K562 (cell line): ENCODE measurements around the gene C1orf105. TPM values are rescaled to one million over a fixed set of nuclear protein-coding genes. Genes with fewer than 3 reads are reported as not detected.

Source experiments
- C11orf30 ChIP-seq: fragments of 450-650 bp; IDR thresholded peaks from 2 replicates; pipeline ENCODE4 v1.6.1; 2016; ENCODE audit warnings: low read depth, mild to moderate bottlenecking
- CBFA2T2 ChIP-seq: fragments of 450-650 bp; conservative IDR thresholded peaks from 2 replicates; pipeline ENCODE4 v1.6.1; 2017; ENCODE audit warnings: mild to moderate bottlenecking
- ELF2 ChIP-seq: fragments of 250-450 bp; sonication (Bioruptor Pico); IDR thresholded peaks from 2 replicates; pipeline ENCODE4 v1.5.0; 2021; ENCODE audit warnings: mild to moderate bottlenecking
- GABPB1 ChIP-seq: sonication (generic); formaldehyde crosslinking; IDR thresholded peaks from 2 replicates; pipeline ENCODE4 v1.8.0; 2022; ENCODE audit warnings: mild to moderate bottlenecking, missing genetic modification reagents
- HMGXB4 ChIP-seq: sonication (generic); formaldehyde crosslinking; IDR thresholded peaks from 2 replicates; pipeline ENCODE4 v1.8.1; 2023; ENCODE audit warnings: mild to moderate bottlenecking, missing genetic modification reagents
- MEF2D ChIP-seq: conservative IDR thresholded peaks from 2 replicates; pipeline ENCODE4 v1.6.1; 2016; ENCODE audit warnings: low read depth, missing genetic modification characterization, missing compliant biosample characterization
- MYNN ChIP-seq, 2 experiments: sonication (generic); formaldehyde crosslinking in 1 of 2; IDR thresholded peaks; 2 replicates each; pipeline versions ENCODE4 v1.5.0 to v1.6.1; 2016 to 2020; ENCODE audit warnings: antibody characterized with exemption in 1 of 2, missing genetic modification reagents in 1 of 2
- NFRKB ChIP-seq: fragments of 450-650 bp; IDR thresholded peaks from 2 replicates; pipeline ENCODE4 v1.6.1; 2016; ENCODE audit warnings: low read depth
- RAD21 ChIP-seq, 2 experiments: fragments of 250-450 bp in 1 of 2; fragments of 450-650 bp in 1 of 2; sonication (Bioruptor Pico) in 1 of 2; formaldehyde crosslinking in 1 of 2; IDR thresholded peaks in 1 of 2; conservative IDR thresholded peaks in 1 of 2; 2 replicates each; pipeline versions ENCODE4 v1.4.0 to v1.8.0; 2020 to 2022; ENCODE audit warnings: mild to moderate bottlenecking in 2 of 2, moderate library complexity in 1 of 2
- RBM17 ChIP-seq: fragments of 200-400 bp; formaldehyde crosslinking; IDR thresholded peaks from 2 replicates; pipeline ENCODE4 v1.6.1; 2017; ENCODE audit warnings: low read depth, mild to moderate bottlenecking, low read length, borderline replicate concordance
- RBM22 ChIP-seq: fragments of 200-400 bp; formaldehyde crosslinking; IDR thresholded peaks from 2 replicates; pipeline ENCODE4 v1.6.1; 2018; ENCODE audit warnings: low read length, low read depth; ENCODE audit not compliant: poor library complexity, severe bottlenecking
- TAF1 ChIP-seq: IDR thresholded peaks from 2 replicates; pipeline ENCODE4 v1.6.1; 2011; ENCODE audit warnings: mild to moderate bottlenecking, low read length, moderate library complexity; ENCODE audit not compliant: insufficient read depth, control insufficient read depth, severe bottlenecking; ENCODE audit errors: extremely low read depth
- ZNF124 ChIP-seq: sonication (generic); formaldehyde crosslinking; IDR thresholded peaks from 2 replicates; pipeline ENCODE4 v1.8.1; 2022; ENCODE audit warnings: missing genetic modification reagents
- ZNF175 ChIP-seq: fragments of 200-800 bp; sonication (Bioruptor generic); IDR thresholded peaks from 2 replicates; pipeline ENCODE4 v1.6.1; 2016; ENCODE audit warnings: low read depth, mild to moderate bottlenecking, missing genetic modification characterization, missing compliant biosample characterization
- ZNF212 ChIP-seq: fragments of 450-650 bp; formaldehyde crosslinking; IDR thresholded peaks from 2 replicates; pipeline ENCODE4 v1.4.0; 2020; ENCODE audit warnings: mild to moderate bottlenecking
- ZNF431 ChIP-seq: sonication (generic); formaldehyde crosslinking; IDR thresholded peaks from 2 replicates; pipeline ENCODE4 v1.8.0; 2022; ENCODE audit warnings: mild to moderate bottlenecking, missing genetic modification reagents
- ZNF592 ChIP-seq: fragments of 450-650 bp; IDR thresholded peaks from 2 replicates; pipeline ENCODE4 v1.6.1; 2017; ENCODE audit warnings: antibody characterized with exemption, mild to moderate bottlenecking
- polyA plus RNA-seq, 8 experiments: library from polyadenylated mRNA; depleted of rRNA in 4 of 8; stranded (reverse) in 5 of 8; unstranded in 3 of 8; fragments of >200 nt; fragmentation: Nextera tagmentation in 2 of 8; fragmentation: Illumina TruSeq in 1 of 8; extraction: Ambion mirVana in 2 of 8; extraction: Trizol in 1 of 8; gene quantifications; 2 replicates each; pipeline versions ENCODE4 v1.2.1 to v1.2.3, GENCODE V29; 2011 to 2014; ENCODE audit warnings: inconsistent platforms in 1 of 8, missing spikeins in 1 of 8
- total RNA-seq, 7 experiments: library from RNA; depleted of rRNA in 6 of 7; stranded (reverse); fragments of >200 nt in 6 of 7; fragmentation: Illumina TruSeq in 2 of 7; extraction: Trizol in 2 of 7; gene quantifications; 2 replicates each; pipeline versions ENCODE4 v1.2.1 to v1.2.3, GENCODE V29; 2011 to 2021; ENCODE audit warnings: low replicate concordance in 1 of 7
- TF ChIP-seq, protein P1 (sequence below): fragments of 200-800 bp; sonication (Bioruptor generic); IDR thresholded peaks from 2 replicates; pipeline ENCODE4 v1.6.1; 2017; ENCODE audit warnings: missing genetic modification characterization, missing compliant biosample characterization

Gene C1orf105
- total and polyA plus RNA-seq, 9 of the 15 experiments (the other 6 are each of a cell fraction or from before 2014, with no cell fraction given): 0.08 TPM; not detected in 8

DNA sequence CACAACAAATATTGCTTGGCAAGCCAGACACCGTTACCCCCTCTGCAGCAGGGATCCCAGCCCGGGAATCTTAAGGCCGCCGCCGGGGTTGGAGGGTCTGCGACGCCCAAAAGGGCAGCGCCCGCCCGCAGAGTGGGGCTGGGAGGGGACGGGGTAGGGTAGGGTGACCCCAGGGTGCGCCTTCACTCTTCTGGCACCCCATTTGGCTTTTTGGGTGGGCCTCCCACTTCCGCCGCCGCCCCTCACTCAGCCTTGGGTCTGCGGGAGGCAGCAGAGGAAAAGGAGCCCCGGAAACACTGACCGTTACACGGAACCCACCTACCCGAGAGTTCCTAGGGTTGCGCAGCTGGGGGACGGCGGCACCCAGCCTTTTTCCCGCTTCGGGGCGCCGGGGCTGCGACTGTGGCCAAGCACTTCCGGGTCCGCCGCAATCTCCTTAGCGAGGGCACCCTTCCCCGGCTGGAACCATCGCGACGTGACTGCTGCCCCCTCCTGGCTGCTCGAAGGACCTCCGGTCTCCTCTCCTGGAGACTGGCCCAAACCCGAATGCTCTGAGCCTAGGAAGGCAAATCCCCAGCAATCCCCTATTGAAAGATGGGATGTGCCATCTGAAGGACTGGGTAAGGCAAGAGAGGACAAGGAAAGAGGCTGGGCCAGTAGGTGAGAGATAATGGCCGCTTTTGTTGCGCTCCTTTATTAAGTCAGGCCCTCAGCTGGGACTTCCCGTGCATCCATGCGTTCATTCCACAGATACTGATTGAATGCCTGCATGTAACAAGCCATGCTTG, 23.4 kb downstream of the C1orf105 start, which contains the start of gene PIGC (continued):
- TF ChIP-seq ZNF431 (peak; percentile 69), C11orf30 (peak; percentile 76), GABPB1 (CRISPR knock-in tag) (peak; percentile 95), TAF1 (peak; percentile 89), ZNF212 (CRISPR knock-in tag) (no peak), NFRKB (peak; percentile 82), CBFA2T2 (peak; percentile 27; the same call in 1 of the 2 replicates), MEF2D (0 out of 2 replicates have a peak, but pooled peaks have one; percentile 61), ZNF175 (CRISPR knock-in tag) (no peak), ZNF592 (peak; percentile 50; the same call in 1 of the 2 replicates), HMGXB4 (CRISPR knock-in tag) (peak; percentile 99), ZNF124 (CRISPR knock-in tag) (no peak), ELF2 (CRISPR knock-in tag) (peak; percentile 97), RBM22 (peak; percentile 55), RAD21 (CRISPR knock-in tag; conservative IDR thresholded peaks at IDR 0.05 in 1 of 2, IDR thresholded peaks at IDR 0.05 in 1 of 2) (peak; percentile 87 to 90), MYNN (IDR thresholded peaks at IDR 0.05) (no peak; the same call in none of the 2 replicates), MYNN (CRISPR knock-in tag; IDR thresholded peaks at IDR 0.05) (no peak), RBM17 (no peak)
- TF ChIP-seq, protein P1, sequence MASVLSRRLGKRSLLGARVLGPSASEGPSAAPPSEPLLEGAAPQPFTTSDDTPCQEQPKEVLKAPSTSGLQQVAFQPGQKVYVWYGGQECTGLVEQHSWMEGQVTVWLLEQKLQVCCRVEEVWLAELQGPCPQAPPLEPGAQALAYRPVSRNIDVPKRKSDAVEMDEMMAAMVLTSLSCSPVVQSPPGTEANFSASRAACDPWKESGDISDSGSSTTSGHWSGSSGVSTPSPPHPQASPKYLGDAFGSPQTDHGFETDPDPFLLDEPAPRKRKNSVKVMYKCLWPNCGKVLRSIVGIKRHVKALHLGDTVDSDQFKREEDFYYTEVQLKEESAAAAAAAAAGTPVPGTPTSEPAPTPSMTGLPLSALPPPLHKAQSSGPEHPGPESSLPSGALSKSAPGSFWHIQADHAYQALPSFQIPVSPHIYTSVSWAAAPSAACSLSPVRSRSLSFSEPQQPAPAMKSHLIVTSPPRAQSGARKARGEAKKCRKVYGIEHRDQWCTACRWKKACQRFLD (CRISPR knock-in tag): no peak
